ENCODE results near the gene PRCC.

The PRCC gene

GRCh38 chr1:156807627-156808026, 40.3 kb downstream of the PRCC start:
- Mint-ChIP-seq H3K4me1 (ENCODE audit: low read depth) (peaks cover 66% of the 10 kb centered on the region), H3K27me3 (no peaks in the 10 kb centered on the region), H3K36me3 (ENCODE audit: low read depth) (peaks cover 68% of the 10 kb centered on the region), H3K27ac (peak overlapping the region; percentile 81), H3K9me3 (no peaks in the 10 kb centered on the region), H3K4me3 (peak overlapping the region; percentile 12)

GRCh38 chr1:156808186-156809030, 41.1 kb downstream of the PRCC start:
- Mint-ChIP-seq H3K9me3 (no peaks in the 10 kb centered on the region), H3K27ac (peak overlapping the region; percentile 74), H3K36me3 (ENCODE audit: low read depth) (peaks cover 76% of the 10 kb centered on the region), H3K4me1 (ENCODE audit: low read depth) (peaks cover 74% of the 10 kb centered on the region), H3K27me3 (no peaks in the 10 kb centered on the region), H3K4me3 (peak overlapping the region; percentile 47)

- H3K27ac Mint-ChIP-seq, result peak overlapping the region; percentile 74
- H3K9me3 Mint-ChIP-seq, result no peaks in the 10 kb centered on the region
- H3K36me3 Mint-ChIP-seq (ENCODE audit: low read depth), result peaks cover 81% of the 10 kb centered on the region
- H3K4me1 Mint-ChIP-seq (ENCODE audit: low read depth), result peaks cover 77% of the 10 kb centered on the region
- H3K4me3 Mint-ChIP-seq, result peak overlapping the region; percentile 47
- H3K27me3 Mint-ChIP-seq, result no peaks in the 10 kb centered on the region
Measured at GRCh38 chr1:156809281-156809680, 41.9 kb downstream of the PRCC start.

- Mint-ChIP-seq H3K36me3 (ENCODE audit: low read depth) (peaks cover 84% of the 10 kb centered on the region), H3K27me3 (no peaks in the 10 kb centered on the region), H3K9me3 (no peaks in the 10 kb centered on the region), H3K4me3 (no peak overlapping the region), H3K4me1 (ENCODE audit: low read depth) (peaks cover 77% of the 10 kb centered on the region), H3K27ac (peak overlapping the region; percentile 62)
Measured at GRCh38 chr1:156809711-156810366, 42.5 kb downstream of the PRCC start.

- Mint-ChIP-seq H3K4me3 (peak overlapping the region; percentile 87), H3K4me1 (ENCODE audit: low read depth) (peaks cover 81% of the 10 kb centered on the region), H3K36me3 (ENCODE audit: low read depth) (peaks cover 93% of the 10 kb centered on the region), H3K9me3 (no peaks in the 10 kb centered on the region), H3K27me3 (no peaks in the 10 kb centered on the region), H3K27ac (peak overlapping the region; percentile 100)
Measured at GRCh38 chr1:156811168-156811567, 43.8 kb downstream of the PRCC start.

DNA sequence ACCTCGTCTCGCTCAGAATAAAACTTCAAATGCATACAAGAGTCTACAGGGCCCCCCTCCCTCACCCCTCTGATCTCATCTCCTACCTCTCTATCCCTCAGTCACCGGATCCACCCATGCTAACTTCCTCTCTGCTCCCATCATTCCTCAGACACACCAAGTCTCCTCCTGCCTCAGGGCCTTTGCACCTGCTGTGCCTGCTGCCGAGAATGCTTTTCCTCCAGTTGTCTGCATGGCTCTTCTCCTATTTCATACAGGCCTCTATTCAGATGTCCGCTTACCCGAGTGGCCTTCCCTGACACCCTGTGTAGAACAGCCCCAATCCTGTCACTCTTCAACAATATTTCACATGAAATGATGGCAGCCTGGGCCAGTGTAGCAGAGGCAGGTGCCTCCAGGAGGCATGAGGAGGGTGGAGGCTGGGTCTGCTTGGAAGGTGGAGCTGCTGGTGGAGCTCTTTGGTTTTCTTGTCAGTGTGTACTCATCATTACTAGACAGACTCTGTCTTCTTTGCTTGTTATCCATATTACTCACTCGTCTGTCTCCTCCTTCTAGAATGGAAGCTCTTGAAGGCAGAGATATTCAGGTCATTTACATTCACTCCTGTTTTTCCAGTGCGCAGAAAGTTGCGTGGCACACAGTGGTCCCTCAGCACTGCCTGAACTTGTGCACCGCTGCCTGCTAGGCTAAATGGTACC, 45.1 kb downstream of the PRCC start:
- peak overlapping the region; percentile 87 for H3K4me3 Mint-ChIP-seq
- H3K27me3 Mint-ChIP-seq, result no peaks in the 10 kb centered on the region
- H3K4me1 Mint-ChIP-seq (ENCODE audit: low read depth), result peaks cover 82% of the 10 kb centered on the region
- peak overlapping the region; percentile 100 for H3K27ac Mint-ChIP-seq
- peaks cover 87% of the 10 kb centered on the region for H3K36me3 Mint-ChIP-seq (ENCODE audit: low read depth)
- no peaks in the 10 kb centered on the region for H3K9me3 Mint-ChIP-seq

- peak overlapping the region; percentile 100 for H3K27ac Mint-ChIP-seq
- H3K27me3 Mint-ChIP-seq, result no peaks in the 10 kb centered on the region
- no peaks in the 10 kb centered on the region for H3K9me3 Mint-ChIP-seq
- peaks cover 80% of the 10 kb centered on the region for H3K36me3 Mint-ChIP-seq (ENCODE audit: low read depth)
- H3K4me3 Mint-ChIP-seq, result peak overlapping the region; percentile 87
- peaks cover 81% of the 10 kb centered on the region for H3K4me1 Mint-ChIP-seq (ENCODE audit: low read depth)
Measured at GRCh38 chr1:156813298-156813697, 46.0 kb downstream of the PRCC start.

GRCh38 chr1:156813750-156814570, 46.6 kb downstream of the PRCC start:
- Mint-ChIP-seq H3K36me3 (ENCODE audit: low read depth) (peaks cover 76% of the 10 kb centered on the region), H3K4me1 (ENCODE audit: low read depth) (peaks cover 79% of the 10 kb centered on the region), H3K9me3 (no peaks in the 10 kb centered on the region), H3K4me3 (peak overlapping the region; percentile 87), H3K27ac (peak overlapping the region; percentile 100), H3K27me3 (no peaks in the 10 kb centered on the region)

GRCh38 chr1:156814571-156815260, 47.4 kb downstream of the PRCC start:
- Mint-ChIP-seq H3K4me1 (ENCODE audit: low read depth) (peaks cover 77% of the 10 kb centered on the region), H3K4me3 (peak overlapping the region; percentile 87), H3K9me3 (no peaks in the 10 kb centered on the region), H3K36me3 (ENCODE audit: low read depth) (peaks cover 70% of the 10 kb centered on the region), H3K27ac (peak overlapping the region; percentile 100), H3K27me3 (no peaks in the 10 kb centered on the region)

DNA sequence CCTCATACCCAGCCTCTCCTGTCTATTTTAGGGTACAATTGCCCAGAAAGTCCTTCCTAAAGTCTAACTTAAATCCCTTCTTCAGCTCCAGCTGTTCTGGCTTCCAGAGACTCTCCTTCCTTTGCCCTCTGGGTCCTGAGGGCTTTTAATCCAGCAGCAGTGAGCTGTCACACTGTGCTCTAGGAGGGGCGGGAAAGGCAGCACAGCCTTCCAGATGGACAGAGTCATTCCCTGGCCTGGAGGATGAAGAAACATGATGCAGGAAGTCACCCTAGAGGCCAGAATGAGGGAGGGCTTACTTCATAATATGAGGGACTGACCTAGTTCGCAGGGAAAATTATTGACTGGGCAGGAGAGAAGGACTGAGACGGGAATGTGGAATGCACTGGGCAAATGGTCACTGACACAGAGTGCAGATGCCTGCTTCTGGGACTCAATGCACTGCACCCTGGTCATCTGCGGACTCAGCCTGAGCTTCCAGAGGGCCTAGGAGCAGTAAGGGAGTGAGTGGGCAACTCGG, 48.0 kb downstream of the PRCC start:
- peaks cover 63% of the 10 kb centered on the region for H3K36me3 Mint-ChIP-seq (ENCODE audit: low read depth)
- H3K4me1 Mint-ChIP-seq (ENCODE audit: low read depth), result peaks cover 75% of the 10 kb centered on the region
- peak overlapping the region; percentile 100 for H3K27ac Mint-ChIP-seq
- peak overlapping the region; percentile 87 for H3K4me3 Mint-ChIP-seq
- H3K9me3 Mint-ChIP-seq, result no peaks in the 10 kb centered on the region
- no peaks in the 10 kb centered on the region for H3K27me3 Mint-ChIP-seq

- peaks cover 6% of the 10 kb centered on the region for H3K9me3 Mint-ChIP-seq
- no peaks in the 10 kb centered on the region for H3K27me3 Mint-ChIP-seq
- H3K36me3 Mint-ChIP-seq (ENCODE audit: low read depth), result peaks cover 66% of the 10 kb centered on the region
- peak overlapping the region; percentile 100 for H3K27ac Mint-ChIP-seq
- peak overlapping the region; percentile 87 for H3K4me3 Mint-ChIP-seq
- H3K4me1 Mint-ChIP-seq (ENCODE audit: low read depth), result peaks cover 77% of the 10 kb centered on the region
Measured at GRCh38 chr1:156815961-156816422, 48.7 kb downstream of the PRCC start.

DNA sequence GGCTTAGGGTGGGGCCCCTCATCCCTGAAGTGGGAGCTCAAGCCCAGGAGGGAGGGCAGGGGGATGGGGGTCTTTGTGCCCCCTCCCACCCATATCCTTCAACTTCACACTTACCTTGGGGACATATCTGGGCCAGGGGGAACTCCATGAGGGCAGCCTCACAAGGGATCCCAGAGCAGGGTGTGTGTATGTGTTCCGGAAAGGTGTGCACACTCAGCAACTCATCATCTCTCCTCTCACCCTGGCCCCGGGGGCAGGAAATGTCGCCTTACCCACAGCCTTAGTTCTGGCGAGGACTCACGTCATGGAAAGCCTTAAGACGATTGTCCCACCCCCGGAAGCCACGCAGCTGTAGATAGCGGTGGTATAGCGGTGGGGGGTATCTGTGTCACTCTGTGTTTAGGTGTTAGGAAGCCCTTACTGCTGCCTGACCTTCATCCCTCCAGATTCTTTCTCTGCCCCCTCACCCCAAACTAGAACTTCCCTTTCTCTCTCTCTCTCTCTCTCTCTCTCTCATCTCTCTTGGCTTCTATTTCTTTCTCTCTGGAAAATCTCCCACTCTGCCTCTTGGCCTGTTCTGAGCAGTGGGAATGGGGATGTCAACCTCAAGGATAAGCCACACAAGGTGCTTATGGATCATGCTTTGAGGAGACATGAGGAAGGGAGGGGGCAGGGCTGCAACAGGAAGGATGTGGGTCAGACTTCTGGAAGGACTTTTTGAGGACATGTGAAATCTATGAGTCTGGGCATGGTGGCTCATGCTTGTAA, 49.4 kb downstream of the PRCC start, which contains the start of gene SH2D2A:
TSS of gene SH2D2A (minus strand) at position 288 of the 768 bp plus-strand sequence. CDS start at position 148, 140 bp downstream.
- Mint-ChIP-seq H3K27ac (peak within 1 kb of the TSS; percentile 100), H3K27me3 (no peaks in the 10 kb centered on the region), H3K36me3 (ENCODE audit: low read depth) (peaks cover 63% of the 10 kb centered on the region), H3K4me1 (ENCODE audit: low read depth) (peaks cover 77% of the 10 kb centered on the region), H3K9me3 (peaks cover 12% of the 10 kb centered on the region), H3K4me3 (peak within 1 kb of the TSS; percentile 87)

DNA sequence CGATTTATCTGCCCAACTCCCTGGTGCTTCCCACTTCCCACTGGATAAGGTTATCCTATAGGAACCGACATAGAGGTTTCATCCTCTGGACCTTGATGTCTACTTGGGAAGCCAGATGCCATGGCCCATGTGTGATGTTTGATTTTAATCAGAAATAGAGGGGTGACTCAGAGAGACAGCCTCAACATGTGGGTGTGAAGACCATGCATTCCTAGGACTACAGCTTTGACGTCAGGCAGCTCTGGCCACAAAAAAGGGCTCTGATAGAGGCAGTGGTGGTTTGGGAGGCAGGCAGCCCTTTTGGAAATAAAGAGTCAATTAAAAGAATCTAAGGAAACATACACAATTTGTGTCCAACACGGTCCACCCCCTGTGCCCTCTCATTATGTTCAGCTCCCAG, 54.5 kb downstream of the PRCC start:
- no peaks in the 10 kb centered on the region for H3K27me3 Mint-ChIP-seq
- H3K27ac Mint-ChIP-seq, result peak overlapping the region; percentile 90
- peaks cover 12% of the 10 kb centered on the region for H3K9me3 Mint-ChIP-seq
- peaks cover 59% of the 10 kb centered on the region for H3K4me1 Mint-ChIP-seq (ENCODE audit: low read depth)
- peaks cover 13% of the 10 kb centered on the region for H3K36me3 Mint-ChIP-seq (ENCODE audit: low read depth)
- H3K4me3 Mint-ChIP-seq, result peak overlapping the region; percentile 30
